ENCODE results near the gene FAM83C. TPM values are rescaled to one million over a fixed set of nuclear protein-coding genes. Genes with fewer than 3 reads are reported as not detected.

Gene FAM83C
- total RNA-seq, 1 experiment from 2014 or later, result not detected

DNA sequence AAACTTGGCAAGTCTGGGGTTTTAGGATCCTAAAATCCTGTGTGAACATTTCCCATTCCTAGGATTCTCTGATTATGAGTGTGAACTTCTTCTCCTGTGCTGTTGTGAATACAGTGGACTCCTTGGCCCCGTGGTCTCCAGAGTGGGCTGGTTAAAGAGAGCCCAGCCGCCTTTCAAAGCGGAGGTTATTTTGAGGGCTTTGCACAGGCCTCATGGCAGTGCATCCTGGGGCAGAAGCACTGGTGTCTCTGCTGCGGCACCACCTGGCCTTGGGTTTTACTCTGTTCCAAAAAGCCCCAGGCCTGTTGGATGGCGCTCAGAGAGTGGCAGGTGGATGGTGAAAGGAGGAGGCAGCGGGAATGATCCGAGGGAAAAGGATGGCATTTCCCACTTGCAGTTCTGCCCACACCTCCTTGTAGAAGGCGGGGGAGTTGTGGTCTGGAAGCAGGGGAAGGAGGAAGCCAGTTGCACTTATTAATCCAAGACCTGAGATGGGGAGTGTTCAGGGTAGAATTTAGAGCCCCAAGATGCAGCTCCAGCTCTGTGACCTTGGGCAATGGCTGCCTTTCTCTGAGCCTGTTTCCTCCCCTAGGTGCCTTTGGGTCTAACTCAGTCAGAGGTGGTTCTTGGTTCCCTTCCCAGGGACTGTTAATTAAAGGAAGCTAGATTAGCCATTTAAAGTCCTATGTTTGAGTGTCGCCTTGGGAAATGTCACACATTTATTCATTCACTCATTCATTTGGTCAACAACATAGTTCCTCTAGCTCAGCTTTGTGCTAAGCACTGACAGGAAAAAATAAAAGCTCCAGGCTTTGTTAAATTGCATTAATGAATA lies 43.4 kb downstream of the FAM83C start:
- POLR2A ChIA-PET (ENCODE audit: low non-redundant PET), result no interaction called here
- Histone ChIP-seq H3K4me3 (ENCODE audit: low read depth, low read length, poor library complexity, severe bottlenecking) (no peak overlapping the region), H3K27me3 (replicated peaks; ENCODE audit: insufficient read depth, low read depth, low read length, poor library complexity) (no peaks in the 10 kb centered on the region), H3K27ac (ENCODE audit: low read depth, low read length, poor library complexity, severe bottlenecking) (no peak overlapping the region), H3K36me3 (ENCODE audit: insufficient read depth, low read length, poor library complexity, severe bottlenecking) (no peaks in the 10 kb centered on the region), H3K9me3 (ENCODE audit: low read depth, low read length, poor library complexity, severe bottlenecking) (no peaks in the 10 kb centered on the region), H3K4me1 (ENCODE audit: insufficient read depth, low read length, poor library complexity, severe bottlenecking) (no peaks in the 10 kb centered on the region)
- CTCF ChIA-PET, result no interaction called here
- intact Hi-C loops (cut with micrococcal nuclease; ENCODE audit: unreplicated experiment), result no loop called here
- no peak for DNase-seq (ENCODE audit: low spot score)
- TF ChIP-seq EZH2 (IDR thresholded peaks at IDR 0.05; ENCODE audit: borderline replicate concordance, low read depth, low read length, poor library complexity, severe bottlenecking), result no peak
- TF ChIP-seq, protein P1, sequence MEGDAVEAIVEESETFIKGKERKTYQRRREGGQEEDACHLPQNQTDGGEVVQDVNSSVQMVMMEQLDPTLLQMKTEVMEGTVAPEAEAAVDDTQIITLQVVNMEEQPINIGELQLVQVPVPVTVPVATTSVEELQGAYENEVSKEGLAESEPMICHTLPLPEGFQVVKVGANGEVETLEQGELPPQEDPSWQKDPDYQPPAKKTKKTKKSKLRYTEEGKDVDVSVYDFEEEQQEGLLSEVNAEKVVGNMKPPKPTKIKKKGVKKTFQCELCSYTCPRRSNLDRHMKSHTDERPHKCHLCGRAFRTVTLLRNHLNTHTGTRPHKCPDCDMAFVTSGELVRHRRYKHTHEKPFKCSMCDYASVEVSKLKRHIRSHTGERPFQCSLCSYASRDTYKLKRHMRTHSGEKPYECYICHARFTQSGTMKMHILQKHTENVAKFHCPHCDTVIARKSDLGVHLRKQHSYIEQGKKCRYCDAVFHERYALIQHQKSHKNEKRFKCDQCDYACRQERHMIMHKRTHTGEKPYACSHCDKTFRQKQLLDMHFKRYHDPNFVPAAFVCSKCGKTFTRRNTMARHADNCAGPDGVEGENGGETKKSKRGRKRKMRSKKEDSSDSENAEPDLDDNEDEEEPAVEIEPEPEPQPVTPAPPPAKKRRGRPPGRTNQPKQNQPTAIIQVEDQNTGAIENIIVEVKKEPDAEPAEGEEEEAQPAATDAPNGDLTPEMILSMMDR (conservative IDR thresholded peaks at IDR 0.05; ENCODE audit: low read depth, low read length), result no peak
- BruUV-seq (replicated peaks), result no TSS peak

DNA sequence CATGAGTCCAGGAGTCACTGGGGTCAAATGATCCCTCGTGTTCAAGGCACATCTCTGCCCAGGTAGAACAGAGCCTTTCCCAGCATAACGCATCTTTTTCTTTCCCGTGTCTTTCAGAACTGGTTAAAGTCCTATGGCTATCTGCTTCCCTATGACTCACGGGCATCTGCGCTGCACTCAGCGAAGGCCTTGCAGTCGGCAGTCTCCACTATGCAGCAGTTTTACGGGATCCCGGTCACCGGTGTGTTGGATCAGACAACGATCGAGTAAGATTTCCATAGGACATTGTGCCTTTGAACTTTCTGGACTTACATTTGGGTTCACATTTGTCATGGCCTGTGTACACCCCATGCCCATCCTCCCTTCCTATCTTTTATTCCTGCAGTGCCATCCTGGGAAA lies 45.5 kb downstream of the FAM83C start:
- no peak for DNase-seq (ENCODE audit: low spot score)
- TF ChIP-seq, protein P1 (conservative IDR thresholded peaks at IDR 0.05; ENCODE audit: low read depth, low read length), result no peak
- TF ChIP-seq EZH2 (IDR thresholded peaks at IDR 0.05; ENCODE audit: borderline replicate concordance, low read depth, low read length, poor library complexity, severe bottlenecking), result no peak
- POLR2A ChIA-PET (ENCODE audit: low non-redundant PET), result no interaction called here
- H3K9me3 ChIP-seq (ENCODE audit: low read depth, low read length, poor library complexity, severe bottlenecking), result no peaks in the 10 kb centered on the region
- no peaks in the 10 kb centered on the region for H3K27me3 ChIP-seq (replicated peaks; ENCODE audit: insufficient read depth, low read depth, low read length, poor library complexity)
- no peaks in the 10 kb centered on the region for H3K4me1 ChIP-seq (ENCODE audit: insufficient read depth, low read length, poor library complexity, severe bottlenecking)
- intact Hi-C loops (cut with micrococcal nuclease; ENCODE audit: unreplicated experiment), result no loop called here
- CTCF ChIA-PET, result no interaction called here
- no peak overlapping the region for H3K27ac ChIP-seq (ENCODE audit: low read depth, low read length, poor library complexity, severe bottlenecking)
- no peak overlapping the region for H3K4me3 ChIP-seq (ENCODE audit: low read depth, low read length, poor library complexity, severe bottlenecking)
- no TSS peak for BruUV-seq (replicated peaks)
- no peaks in the 10 kb centered on the region for H3K36me3 ChIP-seq (ENCODE audit: insufficient read depth, low read length, poor library complexity, severe bottlenecking)

DNA sequence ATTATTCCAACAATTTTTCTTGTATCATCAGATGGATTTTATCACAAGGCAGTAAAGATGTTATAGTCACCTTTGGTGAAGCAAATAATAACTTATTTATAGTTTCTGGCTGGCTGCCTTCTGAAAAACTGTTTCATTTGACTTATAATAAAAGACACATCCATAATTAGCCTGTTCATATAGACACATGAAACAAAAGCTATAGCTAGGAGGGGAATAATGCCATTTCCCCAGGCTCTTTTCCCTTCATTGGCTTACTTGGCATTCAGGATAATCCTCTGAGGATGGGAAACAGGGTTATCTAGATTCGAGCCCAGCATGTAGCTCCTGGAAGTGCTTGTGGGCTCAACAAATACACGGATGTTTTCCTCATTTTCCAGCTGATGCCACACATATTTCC lies 48.2 kb downstream of the FAM83C start:
- H3K36me3 ChIP-seq (ENCODE audit: insufficient read depth, low read length, poor library complexity, severe bottlenecking), result no peaks in the 10 kb centered on the region
- H3K27me3 ChIP-seq (replicated peaks; ENCODE audit: insufficient read depth, low read depth, low read length, poor library complexity), result no peaks in the 10 kb centered on the region
- BruUV-seq (replicated peaks), result no TSS peak
- no peak overlapping the region for H3K4me3 ChIP-seq (ENCODE audit: low read depth, low read length, poor library complexity, severe bottlenecking)
- intact Hi-C loops (cut with micrococcal nuclease; ENCODE audit: unreplicated experiment), result no loop called here
- no peak overlapping the region for H3K27ac ChIP-seq (ENCODE audit: low read depth, low read length, poor library complexity, severe bottlenecking)
- POLR2A ChIA-PET (ENCODE audit: low non-redundant PET), result no interaction called here
- TF ChIP-seq, protein P1 (conservative IDR thresholded peaks at IDR 0.05; ENCODE audit: low read depth, low read length), result no peak
- TF ChIP-seq EZH2 (IDR thresholded peaks at IDR 0.05; ENCODE audit: borderline replicate concordance, low read depth, low read length, poor library complexity, severe bottlenecking), result no peak
- CTCF ChIA-PET, result no interaction called here
- no peak for DNase-seq (ENCODE audit: low spot score)
- H3K4me1 ChIP-seq (ENCODE audit: insufficient read depth, low read length, poor library complexity, severe bottlenecking), result no peaks in the 10 kb centered on the region
- H3K9me3 ChIP-seq (ENCODE audit: low read depth, low read length, poor library complexity, severe bottlenecking), result no peaks in the 10 kb centered on the region

Data from A673 (cell line).